ENCODE results near the gene BTBD2.

Gene BTBD2

GRCh38 chr19:2015608-2015950 lies at the start of gene BTBD2:
Gene BTBD2 (minus strand): TSS chr19:2015714. CDS start chr19:2015703, 11 bp downstream.
- DNase-seq (ENCODE audit: extremely low read depth in 1 of 2, low read depth in 1 of 2) = peak in 1 of 2 donors; percentile 42

DNA sequence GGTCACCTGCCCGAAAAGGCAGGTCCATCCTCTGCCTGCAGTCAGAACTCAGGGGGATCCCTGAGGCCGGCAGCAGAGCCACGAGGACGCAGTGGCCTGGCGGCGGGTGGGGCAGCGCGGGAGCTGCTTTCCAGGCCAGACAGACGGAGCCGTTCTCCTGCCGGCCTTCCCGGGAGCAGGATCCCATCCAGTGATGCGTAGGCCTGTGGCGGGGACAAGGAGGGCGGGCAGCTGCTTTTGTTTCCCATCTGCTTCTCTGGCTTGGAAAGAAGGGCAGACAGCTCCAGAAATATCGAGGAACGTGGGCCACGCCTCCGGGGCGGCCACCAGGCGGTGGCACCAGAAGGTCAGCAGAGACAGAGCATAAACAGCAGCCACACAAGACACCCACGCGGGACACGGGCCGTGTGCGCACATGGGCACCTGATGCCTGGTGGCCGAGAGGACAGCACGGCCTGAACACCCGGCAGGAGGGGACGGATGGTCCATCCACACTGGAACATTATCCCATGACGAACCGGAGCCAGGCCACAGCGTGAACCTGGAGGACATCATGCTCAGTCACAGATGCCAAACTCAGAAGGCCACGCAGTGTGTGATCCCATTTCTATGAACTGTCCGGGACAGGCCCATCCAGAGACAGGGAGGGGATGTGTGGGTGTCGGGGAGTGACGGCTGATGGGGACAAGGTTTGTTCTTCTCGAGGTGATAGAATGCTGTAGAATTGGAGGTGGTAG lies 49.4 kb upstream of the BTBD2 start:
- no peak for DNase-seq (ENCODE audit: extremely low read depth in 1 of 2, low read depth in 1 of 2)

DNA sequence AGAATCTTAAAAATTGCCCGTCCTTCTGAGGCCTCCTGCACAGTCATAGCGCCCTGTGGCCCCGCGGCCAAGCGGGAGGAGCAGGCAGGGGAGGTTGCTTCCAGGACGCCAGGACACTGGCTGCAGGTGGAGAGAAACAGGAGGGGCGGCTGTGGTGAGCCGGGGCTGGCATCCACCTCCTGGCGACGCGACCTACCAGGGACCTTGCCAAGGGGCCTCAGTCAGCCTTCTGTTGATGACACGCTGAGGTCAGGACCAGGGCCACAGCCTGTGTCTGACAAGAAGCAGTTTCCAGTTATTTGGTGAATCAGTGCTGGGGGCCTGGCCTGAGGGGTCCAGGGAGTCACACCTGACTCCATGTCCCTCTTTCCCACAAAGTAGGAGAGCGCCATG lies 48.9 kb upstream of the BTBD2 start:
- no peak for DNase-seq (ENCODE audit: extremely low read depth in 1 of 2, low read depth in 1 of 2)

DNA sequence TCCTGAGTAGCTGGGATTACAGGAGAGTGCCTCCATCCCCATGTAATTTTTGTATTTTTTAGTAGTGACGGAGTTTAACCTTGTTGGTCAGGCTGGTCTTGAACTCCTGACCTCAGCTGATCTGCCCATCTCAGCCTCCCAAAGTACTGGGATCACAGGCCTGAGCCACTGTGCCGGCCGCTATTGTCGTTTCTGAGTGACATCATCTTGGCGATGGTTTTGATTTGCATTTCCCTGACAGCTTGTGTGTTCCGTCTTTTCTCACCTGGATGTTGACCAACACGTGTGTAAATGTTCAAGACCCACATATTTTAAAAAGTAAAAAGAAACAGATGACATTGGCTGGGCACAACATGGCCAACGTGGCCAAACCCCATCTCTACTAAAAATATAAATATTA lies 48.3 kb upstream of the BTBD2 start:
- DNase-seq (ENCODE audit: extremely low read depth in 1 of 2, low read depth in 1 of 2) = no peak

- no peak for DNase-seq (ENCODE audit: extremely low read depth in 1 of 2, low read depth in 1 of 2)
These were observed 47.3 kb upstream of the BTBD2 start for GRCh38 chr19:2062770-2063169.

DNA sequence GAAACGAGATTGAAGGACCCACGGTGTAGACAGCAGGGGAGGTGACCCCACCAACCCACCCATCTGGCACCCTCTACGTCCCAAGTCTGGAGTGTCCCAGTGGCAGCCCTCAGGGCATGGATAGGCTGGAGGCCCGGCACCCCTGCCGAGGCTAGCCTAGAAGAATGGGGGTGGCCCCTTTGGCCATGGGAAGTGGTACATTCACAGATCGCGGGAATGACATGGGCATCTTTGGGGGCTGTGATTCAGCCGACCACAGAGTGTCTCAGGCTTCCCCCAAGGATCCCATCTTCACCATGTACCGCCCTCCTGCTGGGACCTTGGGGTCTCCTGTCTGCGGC lies 46.8 kb upstream of the BTBD2 start:
- DNase-seq (ENCODE audit: extremely low read depth in 1 of 2, low read depth in 1 of 2) = no peak

DNA sequence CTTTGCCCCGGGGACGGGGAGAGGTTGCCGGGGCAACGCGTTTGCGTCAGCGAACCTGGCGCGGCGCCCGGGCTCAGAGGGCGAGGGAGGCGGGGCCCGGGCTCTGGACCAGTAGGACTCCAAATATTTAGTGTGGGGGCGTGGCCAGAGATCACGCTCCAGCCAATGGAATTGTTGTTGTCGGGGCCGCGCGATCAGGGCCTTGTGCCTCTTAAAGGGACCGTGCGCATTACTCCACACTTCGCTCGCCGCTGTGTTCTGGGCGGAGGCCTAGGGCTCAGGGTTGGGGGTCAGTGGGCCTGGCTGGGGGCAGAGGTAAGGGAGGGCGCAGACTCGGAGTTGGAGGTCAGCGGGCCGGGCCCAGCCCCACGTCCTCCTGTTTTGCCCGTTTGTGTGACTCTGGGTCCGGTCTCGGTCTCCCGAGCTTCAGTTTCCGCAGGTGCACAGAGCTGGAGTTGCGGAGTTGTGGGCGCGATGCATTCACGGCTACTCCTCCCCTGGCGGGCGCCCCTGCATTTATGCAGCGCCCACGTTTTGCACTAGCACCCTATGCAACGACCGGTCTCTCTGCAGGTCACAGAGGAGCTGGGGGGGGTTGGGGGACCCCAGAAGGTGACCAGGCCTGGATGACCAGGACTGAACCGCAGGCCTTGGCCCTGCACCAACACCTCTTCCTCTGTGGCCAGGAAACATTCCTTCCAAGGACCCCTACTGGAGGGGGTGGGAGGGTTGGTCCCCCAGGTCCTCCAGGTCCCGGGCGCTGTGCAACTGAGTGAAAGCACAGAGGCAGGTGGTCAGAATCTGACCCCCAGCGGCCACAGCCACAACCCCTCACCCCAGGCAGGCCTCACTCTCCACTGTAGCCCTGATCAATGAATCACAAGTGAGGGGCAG lies 46.2 kb upstream of the BTBD2 start:
- DNase-seq (ENCODE audit: extremely low read depth in 1 of 2, low read depth in 1 of 2) = peak; percentile 98 to 100

- DNase-seq (ENCODE audit: extremely low read depth in 1 of 2, low read depth in 1 of 2) = no peak
These were observed 45.5 kb upstream of the BTBD2 start for GRCh38 chr19:2060884-2061494.

GRCh38 chr19:2059422-2060201 lies 44.1 kb upstream of the BTBD2 start:
- DNase-seq (ENCODE audit: extremely low read depth in 1 of 2, low read depth in 1 of 2) = no peak

DNA sequence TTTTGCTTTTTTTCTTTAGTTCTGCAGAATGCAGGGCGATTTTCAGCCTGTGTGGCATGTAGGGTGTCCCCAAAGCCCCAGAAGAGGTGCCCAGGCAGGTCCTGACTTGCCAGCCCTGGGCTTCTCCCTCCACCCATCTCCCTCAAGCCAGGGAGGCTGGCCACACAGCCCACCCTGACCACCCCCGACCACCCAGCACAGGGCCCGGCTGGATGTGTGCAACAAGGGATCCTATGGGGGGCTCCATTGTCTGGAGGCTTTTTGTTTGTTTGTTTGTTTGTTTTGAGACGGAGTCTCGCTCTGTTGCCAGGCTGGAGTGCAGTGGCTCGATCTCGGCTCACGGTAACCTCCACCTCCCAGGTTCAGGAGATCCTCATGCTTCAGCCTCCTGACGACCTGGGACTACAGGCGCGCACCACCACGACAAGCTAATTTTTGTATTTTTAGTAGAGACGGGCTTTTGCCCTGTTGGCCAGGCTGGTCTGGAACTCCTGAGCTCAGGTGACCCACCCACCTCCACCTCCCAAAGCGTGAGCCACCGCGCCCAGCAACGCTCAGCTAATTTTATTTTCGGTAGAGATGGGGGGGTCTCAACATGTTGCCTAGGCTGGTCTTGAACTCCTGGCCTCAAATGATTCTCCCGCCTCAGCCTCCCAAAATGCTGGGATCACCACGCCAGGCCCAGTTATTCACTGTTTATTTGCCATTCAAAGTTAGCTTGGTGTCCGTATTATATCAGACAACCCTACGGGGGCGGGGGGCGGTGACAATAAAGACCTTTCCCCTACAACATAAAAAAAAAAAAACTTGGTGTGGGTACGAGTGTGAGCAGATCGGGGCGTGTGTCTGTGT lies 43.3 kb upstream of the BTBD2 start:
- DNase-seq (ENCODE audit: extremely low read depth in 1 of 2, low read depth in 1 of 2) = no peak

- no peak for DNase-seq (ENCODE audit: extremely low read depth in 1 of 2, low read depth in 1 of 2)
These were observed 42.3 kb upstream of the BTBD2 start for GRCh38 chr19:2057484-2058469.

- no peak for DNase-seq (ENCODE audit: extremely low read depth in 1 of 2, low read depth in 1 of 2)
These were observed 41.3 kb upstream of the BTBD2 start for GRCh38 chr19:2056837-2057192.

- DNase-seq (ENCODE audit: extremely low read depth in 1 of 2, low read depth in 1 of 2) = no peak
These were observed 40.7 kb upstream of the BTBD2 start for GRCh38 chr19:2055931-2056836.

DNA sequence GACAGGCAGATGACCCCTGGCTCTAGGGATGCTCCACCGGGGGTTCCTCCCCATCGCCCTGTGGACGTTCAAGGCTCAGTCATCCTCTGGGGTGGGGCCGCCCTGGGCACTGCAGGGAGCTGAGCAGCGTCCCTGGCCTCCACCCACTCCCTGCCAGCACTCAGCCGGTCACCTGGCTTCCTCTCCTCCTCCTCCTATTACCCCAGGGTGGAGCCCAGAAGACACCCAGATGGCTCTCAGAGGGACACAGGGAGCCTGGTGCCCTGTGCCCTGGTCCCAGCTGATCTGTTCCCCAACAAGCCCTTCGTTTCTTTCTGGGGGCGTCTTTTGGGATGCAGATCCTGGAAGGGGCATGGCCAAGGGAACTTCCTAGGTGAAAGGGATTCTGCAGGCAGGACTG lies 39.2 kb upstream of the BTBD2 start:
- no peak for DNase-seq (ENCODE audit: extremely low read depth in 1 of 2, low read depth in 1 of 2)

GRCh38 chr19:2053601-2054389 lies 38.3 kb upstream of the BTBD2 start:
- no peak for DNase-seq (ENCODE audit: extremely low read depth in 1 of 2, low read depth in 1 of 2)

DNA sequence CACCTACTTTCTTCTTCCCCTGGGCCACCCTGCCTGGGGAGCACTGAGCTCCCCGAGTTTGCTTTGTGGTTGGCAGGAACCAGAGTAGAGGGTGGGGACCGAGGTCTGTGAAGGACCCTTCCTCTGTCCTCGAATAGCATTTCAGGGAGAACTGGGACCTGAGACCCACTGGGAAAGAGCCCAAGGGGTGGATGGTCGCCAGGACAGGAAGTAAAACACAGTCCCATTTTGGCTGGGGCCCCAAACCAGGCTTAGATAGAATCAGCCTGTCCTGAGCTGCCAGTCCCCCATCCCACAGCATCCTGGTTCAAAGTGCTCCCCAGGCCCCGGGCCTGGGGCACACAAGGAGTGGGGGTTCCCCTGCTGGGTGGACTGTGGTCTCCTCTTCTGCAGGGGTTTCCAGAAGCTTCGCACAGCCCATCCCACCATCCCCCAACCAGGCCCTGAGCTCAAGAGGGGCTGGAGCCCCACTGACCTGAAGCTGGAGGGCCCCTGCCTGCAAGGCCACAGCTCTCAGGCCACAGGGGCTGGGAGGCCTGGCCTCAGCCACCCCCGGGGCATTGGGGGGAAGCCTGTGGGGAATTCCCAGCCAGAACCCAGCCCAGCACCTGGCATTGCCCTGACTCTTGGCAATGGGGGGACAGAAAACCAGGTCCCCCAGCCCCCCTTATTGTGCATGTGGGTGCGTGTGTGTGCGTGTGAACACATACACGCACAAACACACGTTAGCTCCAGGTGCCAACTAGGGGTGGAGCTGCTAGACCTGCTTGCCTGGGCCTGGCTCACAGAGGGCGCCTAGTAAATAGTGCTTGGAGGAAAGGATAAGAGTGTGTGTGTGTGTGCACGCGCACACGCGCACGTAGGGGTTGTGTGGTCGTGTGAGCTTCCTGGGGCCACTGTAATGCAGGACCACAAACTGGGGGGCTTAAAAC lies 36.5 kb upstream of the BTBD2 start:
- no peak for DNase-seq (ENCODE audit: extremely low read depth in 1 of 2, low read depth in 1 of 2)
